Measurements from ENCODE around the gene CACFD1.

The CACFD1 gene

DNA sequence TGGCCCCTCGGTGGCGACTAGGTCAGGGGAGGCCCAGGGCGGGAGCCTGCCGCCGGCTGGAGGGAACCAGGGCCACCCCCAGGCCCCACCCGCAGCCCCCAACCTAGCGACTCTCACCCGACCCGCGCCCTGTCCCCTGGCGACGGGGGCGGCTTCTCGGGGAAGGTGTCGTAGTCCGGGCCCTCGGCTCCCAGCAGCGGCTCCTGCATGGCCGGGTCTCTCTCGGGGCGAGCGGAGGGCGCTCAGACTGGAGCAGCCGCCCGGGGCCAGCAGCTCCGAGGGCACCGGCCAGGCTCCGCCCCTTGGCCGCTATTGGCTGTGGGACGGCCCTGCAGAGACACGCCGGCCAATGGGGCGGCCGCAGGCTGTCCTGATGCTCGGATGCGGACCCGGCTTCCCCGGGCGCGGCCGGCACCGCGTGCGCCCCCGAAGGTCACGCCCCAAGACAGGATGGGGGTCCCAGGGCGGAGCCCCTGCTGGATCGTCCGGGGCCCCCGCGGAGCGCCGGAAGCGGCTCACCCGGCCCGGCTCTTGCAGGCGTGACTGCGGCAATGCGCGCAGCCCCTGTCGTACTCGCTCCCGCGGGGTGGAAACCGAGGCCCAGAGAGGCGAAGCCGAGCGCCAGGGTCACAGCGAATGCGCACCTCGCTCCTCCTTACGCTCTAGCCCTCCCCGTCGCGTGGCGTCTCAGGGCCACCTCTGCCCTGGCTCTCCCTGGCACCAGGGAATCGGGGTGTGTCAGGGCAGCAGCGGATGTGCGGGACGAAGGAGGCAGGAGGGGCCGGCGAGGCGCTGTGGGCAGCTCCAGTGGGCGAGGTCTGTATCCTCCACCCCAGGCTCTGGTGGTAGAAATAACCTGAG is 19.3 kb downstream of the CACFD1 start, which contains the start of gene SLC2A6 (continued):
- TF ChIP-seq ZNF571 (tag by site-specific recombination; IDR thresholded peaks at IDR 0.05) (no peak), KLF10 (tag by site-specific recombination; IDR thresholded peaks at IDR 0.05) (peak; percentile 41; the same call in 1 of the 2 replicates), ZNF416 (tag by site-specific recombination; IDR thresholded peaks at IDR 0.05) (no peak), ZNF155 (tag by site-specific recombination; IDR thresholded peaks at IDR 0.05) (no peak), ZNF184 (tag by site-specific recombination; IDR thresholded peaks at IDR 0.05) (no peak), BCL11B (tag by site-specific recombination; IDR thresholded peaks at IDR 0.05; ENCODE audit: low read depth) (no peak), ZFP41 (tag by site-specific recombination; IDR thresholded peaks at IDR 0.05; ENCODE audit: borderline replicate concordance) (no peak), ZNF776 (tag by site-specific recombination; IDR thresholded peaks at IDR 0.05; ENCODE audit: borderline replicate concordance) (no peak), ZNF350 (tag by site-specific recombination; IDR thresholded peaks at IDR 0.05) (no peak), ZNF341 (tag by site-specific recombination; IDR thresholded peaks at IDR 0.05; ENCODE audit: low read depth) (peak; percentile 88), ZNF791 (tag by site-specific recombination; IDR thresholded peaks at IDR 0.05) (no peak), ZNF510 (tag by site-specific recombination; IDR thresholded peaks at IDR 0.05; ENCODE audit: insufficient replicate concordance) (no peak), ZNF777 (tag by site-specific recombination; IDR thresholded peaks at IDR 0.05; ENCODE audit: borderline replicate concordance) (0 out of 2 replicates have a peak, but pooled peaks have one; percentile 29), REPIN1 (tag by site-specific recombination; IDR thresholded peaks at IDR 0.05; ENCODE audit: low read depth) (no peak), ZXDB (tag by site-specific recombination; IDR thresholded peaks at IDR 0.05) (peak; percentile 81), OSR2 (tag by site-specific recombination; IDR thresholded peaks at IDR 0.05) (no peak), ZIC2 (tag by site-specific recombination; IDR thresholded peaks at IDR 0.05) (peak; percentile 72), GLIS1 (tag by site-specific recombination; IDR thresholded peaks at IDR 0.05) (peak; percentile 41; the same call in 1 of the 2 replicates), SP7 (tag by site-specific recombination; IDR thresholded peaks at IDR 0.05) (no peak), ZNF404 (tag by site-specific recombination; IDR thresholded peaks at IDR 0.05) (no peak)
- TF ChIP-seq, protein P1, sequence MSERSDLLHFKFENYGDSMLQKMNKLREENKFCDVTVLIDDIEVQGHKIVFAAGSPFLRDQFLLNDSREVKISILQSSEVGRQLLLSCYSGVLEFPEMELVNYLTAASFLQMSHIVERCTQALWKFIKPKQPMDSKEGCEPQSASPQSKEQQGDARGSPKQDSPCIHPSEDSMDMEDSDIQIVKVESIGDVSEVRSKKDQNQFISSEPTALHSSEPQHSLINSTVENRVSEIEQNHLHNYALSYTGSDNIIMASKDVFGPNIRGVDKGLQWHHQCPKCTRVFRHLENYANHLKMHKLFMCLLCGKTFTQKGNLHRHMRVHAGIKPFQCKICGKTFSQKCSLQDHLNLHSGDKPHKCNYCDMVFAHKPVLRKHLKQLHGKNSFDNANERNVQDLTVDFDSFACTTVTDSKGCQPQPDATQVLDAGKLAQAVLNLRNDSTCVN (tag by site-specific recombination; optimal IDR thresholded peaks at IDR 0.05), result peak; percentile 86
- TF ChIP-seq, protein P2, sequence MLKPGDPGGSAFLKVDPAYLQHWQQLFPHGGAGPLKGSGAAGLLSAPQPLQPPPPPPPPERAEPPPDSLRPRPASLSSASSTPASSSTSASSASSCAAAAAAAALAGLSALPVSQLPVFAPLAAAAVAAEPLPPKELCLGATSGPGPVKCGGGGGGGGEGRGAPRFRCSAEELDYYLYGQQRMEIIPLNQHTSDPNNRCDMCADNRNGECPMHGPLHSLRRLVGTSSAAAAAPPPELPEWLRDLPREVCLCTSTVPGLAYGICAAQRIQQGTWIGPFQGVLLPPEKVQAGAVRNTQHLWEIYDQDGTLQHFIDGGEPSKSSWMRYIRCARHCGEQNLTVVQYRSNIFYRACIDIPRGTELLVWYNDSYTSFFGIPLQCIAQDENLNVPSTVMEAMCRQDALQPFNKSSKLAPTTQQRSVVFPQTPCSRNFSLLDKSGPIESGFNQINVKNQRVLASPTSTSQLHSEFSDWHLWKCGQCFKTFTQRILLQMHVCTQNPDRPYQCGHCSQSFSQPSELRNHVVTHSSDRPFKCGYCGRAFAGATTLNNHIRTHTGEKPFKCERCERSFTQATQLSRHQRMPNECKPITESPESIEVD (tag by site-specific recombination; IDR thresholded peaks at IDR 0.05), result no peak
- TF ChIP-seq, protein P3, sequence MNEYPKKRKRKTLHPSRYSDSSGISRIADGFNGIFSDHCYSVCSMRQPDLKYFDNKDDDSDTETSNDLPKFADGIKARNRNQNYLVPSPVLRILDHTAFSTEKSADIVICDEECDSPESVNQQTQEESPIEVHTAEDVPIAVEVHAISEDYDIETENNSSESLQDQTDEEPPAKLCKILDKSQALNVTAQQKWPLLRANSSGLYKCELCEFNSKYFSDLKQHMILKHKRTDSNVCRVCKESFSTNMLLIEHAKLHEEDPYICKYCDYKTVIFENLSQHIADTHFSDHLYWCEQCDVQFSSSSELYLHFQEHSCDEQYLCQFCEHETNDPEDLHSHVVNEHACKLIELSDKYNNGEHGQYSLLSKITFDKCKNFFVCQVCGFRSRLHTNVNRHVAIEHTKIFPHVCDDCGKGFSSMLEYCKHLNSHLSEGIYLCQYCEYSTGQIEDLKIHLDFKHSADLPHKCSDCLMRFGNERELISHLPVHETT (tag by site-specific recombination; IDR thresholded peaks at IDR 0.05), result no peak
- TF ChIP-seq, protein P4, sequence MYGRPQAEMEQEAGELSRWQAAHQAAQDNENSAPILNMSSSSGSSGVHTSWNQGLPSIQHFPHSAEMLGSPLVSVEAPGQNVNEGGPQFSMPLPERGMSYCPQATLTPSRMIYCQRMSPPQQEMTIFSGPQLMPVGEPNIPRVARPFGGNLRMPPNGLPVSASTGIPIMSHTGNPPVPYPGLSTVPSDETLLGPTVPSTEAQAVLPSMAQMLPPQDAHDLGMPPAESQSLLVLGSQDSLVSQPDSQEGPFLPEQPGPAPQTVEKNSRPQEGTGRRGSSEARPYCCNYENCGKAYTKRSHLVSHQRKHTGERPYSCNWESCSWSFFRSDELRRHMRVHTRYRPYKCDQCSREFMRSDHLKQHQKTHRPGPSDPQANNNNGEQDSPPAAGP (tag by site-specific recombination; IDR thresholded peaks at IDR 0.05), result 0 out of 2 replicates have a peak, but pooled peaks have one; percentile 32
- TF ChIP-seq, protein P5, sequence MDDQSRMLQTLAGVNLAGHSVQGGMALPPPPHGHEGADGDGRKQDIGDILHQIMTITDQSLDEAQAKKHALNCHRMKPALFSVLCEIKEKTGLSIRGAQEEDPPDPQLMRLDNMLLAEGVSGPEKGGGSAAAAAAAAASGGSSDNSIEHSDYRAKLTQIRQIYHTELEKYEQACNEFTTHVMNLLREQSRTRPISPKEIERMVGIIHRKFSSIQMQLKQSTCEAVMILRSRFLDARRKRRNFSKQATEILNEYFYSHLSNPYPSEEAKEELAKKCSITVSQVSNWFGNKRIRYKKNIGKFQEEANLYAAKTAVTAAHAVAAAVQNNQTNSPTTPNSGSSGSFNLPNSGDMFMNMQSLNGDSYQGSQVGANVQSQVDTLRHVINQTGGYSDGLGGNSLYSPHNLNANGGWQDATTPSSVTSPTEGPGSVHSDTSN (CRISPR knock-in tag; IDR thresholded peaks at IDR 0.05), result peak; percentile 60; the same call in 1 of the 2 replicates
- TF ChIP-seq, protein P6, sequence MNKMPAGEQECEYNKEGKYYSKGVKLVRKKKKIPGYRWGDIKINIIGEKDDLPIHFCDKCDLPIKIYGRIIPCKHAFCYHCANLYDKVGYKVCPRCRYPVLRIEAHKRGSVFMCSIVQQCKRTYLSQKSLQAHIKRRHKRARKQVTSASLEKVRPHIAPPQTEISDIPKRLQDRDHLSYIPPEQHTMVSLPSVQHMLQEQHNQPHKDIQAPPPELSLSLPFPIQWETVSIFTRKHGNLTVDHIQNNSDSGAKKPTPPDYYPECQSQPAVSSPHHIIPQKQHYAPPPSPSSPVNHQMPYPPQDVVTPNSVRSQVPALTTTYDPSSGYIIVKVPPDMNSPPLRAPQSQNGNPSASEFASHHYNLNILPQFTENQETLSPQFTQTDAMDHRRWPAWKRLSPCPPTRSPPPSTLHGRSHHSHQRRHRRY (tag by site-specific recombination; IDR thresholded peaks at IDR 0.05), result no peak
- TF ChIP-seq, protein P7, sequence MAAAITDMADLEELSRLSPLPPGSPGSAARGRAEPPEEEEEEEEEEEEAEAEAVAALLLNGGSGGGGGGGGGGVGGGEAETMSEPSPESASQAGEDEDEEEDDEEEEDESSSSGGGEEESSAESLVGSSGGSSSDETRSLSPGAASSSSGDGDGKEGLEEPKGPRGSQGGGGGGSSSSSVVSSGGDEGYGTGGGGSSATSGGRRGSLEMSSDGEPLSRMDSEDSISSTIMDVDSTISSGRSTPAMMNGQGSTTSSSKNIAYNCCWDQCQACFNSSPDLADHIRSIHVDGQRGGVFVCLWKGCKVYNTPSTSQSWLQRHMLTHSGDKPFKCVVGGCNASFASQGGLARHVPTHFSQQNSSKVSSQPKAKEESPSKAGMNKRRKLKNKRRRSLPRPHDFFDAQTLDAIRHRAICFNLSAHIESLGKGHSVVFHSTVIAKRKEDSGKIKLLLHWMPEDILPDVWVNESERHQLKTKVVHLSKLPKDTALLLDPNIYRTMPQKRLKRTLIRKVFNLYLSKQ (tag by site-specific recombination; IDR thresholded peaks at IDR 0.05; ENCODE audit: borderline replicate concordance), result no peak
- TF ChIP-seq, protein P8, sequence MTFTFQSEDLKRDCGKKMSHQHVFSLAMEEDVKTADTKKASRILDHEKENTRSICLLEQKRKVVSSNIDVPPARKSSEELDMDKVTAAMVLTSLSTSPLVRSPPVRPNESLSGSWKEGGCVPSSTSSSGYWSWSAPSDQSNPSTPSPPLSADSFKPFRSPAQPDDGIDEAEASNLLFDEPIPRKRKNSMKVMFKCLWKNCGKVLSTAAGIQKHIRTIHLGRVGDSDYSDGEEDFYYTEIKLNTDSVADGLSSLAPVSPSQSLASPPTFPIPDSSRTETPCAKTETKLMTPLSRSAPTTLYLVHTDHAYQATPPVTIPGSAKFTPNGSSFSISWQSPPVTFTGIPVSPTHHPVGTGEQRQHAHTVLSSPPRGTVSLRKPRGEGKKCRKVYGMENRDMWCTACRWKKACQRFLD (tag by site-specific recombination; IDR thresholded peaks at IDR 0.05), result no peak
